DOHH2 (cell line): ENCODE results near the gene CAPG.
"Not testable (repeated sequence)": the region's sequence is repeated elsewhere in the genome, so short reads cannot be mapped to it uniquely, and the experiment has no call there.

Experiments used
- H3F3A ChIP-seq: fragments of 200-600 bp; sonication (generic), shearing (Covaris generic); 2 replicates; pipeline ENCODE4 v1.6.0; 2016; ENCODE audit warnings: antibody characterized with exemption, mild to moderate bottlenecking; ENCODE audit not compliant: control insufficient read depth, insufficient read depth
- H3K27ac ChIP-seq: fragments of 200-600 bp; sonication (generic); 2 replicates; pipeline ENCODE4 v1.5.1; 2014; ENCODE audit warnings: low read depth, mild to moderate bottlenecking, low read length, moderate library complexity
- H3K27me3 ChIP-seq: fragments of 200-600 bp; sonication (generic); 2 replicates; pipeline ENCODE4 v1.6.1; 2014; ENCODE audit warnings: mild to moderate bottlenecking, low read length, mixed read lengths; ENCODE audit not compliant: control insufficient read depth
- H3K36me3 ChIP-seq: fragments of 200-600 bp; sonication (generic); 2 replicates; pipeline ENCODE4 v1.6.1; 2014; ENCODE audit warnings: mild to moderate bottlenecking, low read length, moderate library complexity, mixed read lengths; ENCODE audit not compliant: control insufficient read depth
- H3K4me1 ChIP-seq: fragments of 200-600 bp; sonication (generic); 2 replicates; pipeline ENCODE4 v1.6.1; 2014; ENCODE audit warnings: mild to moderate bottlenecking, low read length, mixed read lengths; ENCODE audit not compliant: control insufficient read depth
- H3K4me2 ChIP-seq: fragments of 200-600 bp; sonication (generic); 2 replicates; pipeline ENCODE4 v1.6.0; 2014; ENCODE audit warnings: mild to moderate bottlenecking, low read length, moderate library complexity
- H3K4me3 ChIP-seq: fragments of 200-600 bp; sonication (generic); 2 replicates; pipeline ENCODE4 v1.5.1; 2014; ENCODE audit warnings: mild to moderate bottlenecking, low read length, mixed read lengths
- H3K79me2 ChIP-seq: fragments of 200-600 bp; sonication (generic); 2 replicates; pipeline ENCODE4 v1.6.1; 2014; ENCODE audit warnings: mild to moderate bottlenecking, low read length, mixed read lengths; ENCODE audit not compliant: control insufficient read depth
- H3K9me2 ChIP-seq: fragments of 200-600 bp; sonication (generic); replicated peaks from 2 replicates; pipeline ENCODE4 v1.6.1; 2014; ENCODE audit warnings: mild to moderate bottlenecking, low read length, mixed read lengths; ENCODE audit not compliant: control insufficient read depth
- H3K9me3 ChIP-seq: fragments of 200-600 bp; sonication (generic); 2 replicates; pipeline ENCODE4 v1.6.1; 2014; ENCODE audit warnings: antibody characterized with exemption, low read length, mixed read lengths; ENCODE audit not compliant: control insufficient read depth, insufficient read depth
- H4K20me1 ChIP-seq: fragments of 200-600 bp; sonication (generic); 2 replicates; pipeline ENCODE4 v1.6.0; 2014; ENCODE audit warnings: low read depth, mild to moderate bottlenecking, antibody characterized with exemption, low read length, moderate library complexity; ENCODE audit not compliant: control insufficient read depth, insufficient read depth
- CTCF ChIP-seq: fragments of 200-600 bp; sonication (generic); IDR thresholded peaks from one replicate; pipeline ENCODE4 v1.5.1; 2014; ENCODE audit warnings: antibody characterized with exemption, mild to moderate bottlenecking, low read depth, low read length; ENCODE audit not compliant: poor library complexity, severe bottlenecking
- EZH2phosphoT487 ChIP-seq: fragments of 200-600 bp; sonication (generic); IDR thresholded peaks from 2 replicates; pipeline ENCODE4 v1.6.1; 2017; ENCODE audit warnings: borderline replicate concordance, mild to moderate bottlenecking, antibody characterized with exemption, low read length, moderate library complexity, mixed read lengths

Gene CAPG

GRCh38 chr2:85439986-85440385, 29.8 kb upstream of the CAPG start:
- H3K79me2 ChIP-seq: no peaks in the 10 kb centered on the region
- H3K36me3 ChIP-seq: no peaks in the 10 kb centered on the region
- H3K27me3 ChIP-seq: no peaks in the 10 kb centered on the region; the same call in 1 of the 2 replicates
- TF ChIP-seq CTCF (no peak), EZH2phosphoT487 (no peak)
- no peaks in the 10 kb centered on the region for H3K9me3 ChIP-seq
- no peak overlapping the region for H3K27ac ChIP-seq
- no peaks in the 10 kb centered on the region for H3F3A ChIP-seq
- peaks cover 17% of the 10 kb centered on the region for H3K4me1 ChIP-seq
- no peaks in the 10 kb centered on the region for H3K9me2 ChIP-seq
- no peaks in the 10 kb centered on the region for H4K20me1 ChIP-seq
- no peak overlapping the region for H3K4me3 ChIP-seq
- no peak overlapping the region for H3K4me2 ChIP-seq

- not testable (repeated sequence) for H4K20me1 ChIP-seq, H3K9me2 ChIP-seq, H3K9me3 ChIP-seq, H3K27ac ChIP-seq, H3K27me3 ChIP-seq, H3K79me2 ChIP-seq, H3K4me3 ChIP-seq, H3K36me3 ChIP-seq, H3F3A ChIP-seq, H3K4me2 ChIP-seq
- peaks cover 17% of the 10 kb centered on the region for H3K4me1 ChIP-seq
These were observed 29.4 kb upstream of the CAPG start for GRCh38 chr2:85439569-85439968.

GRCh38 chr2:85439025-85439472, 28.9 kb upstream of the CAPG start:
- H3K27me3 ChIP-seq: no peaks in the 10 kb centered on the region; the same call in 1 of the 2 replicates
- H3K4me1 ChIP-seq: peaks cover 17% of the 10 kb centered on the region
- no peak overlapping the region for H3K4me3 ChIP-seq
- H3K27ac ChIP-seq: no peak overlapping the region
- H3K9me3 ChIP-seq: no peaks in the 10 kb centered on the region
- no peaks in the 10 kb centered on the region for H3K9me2 ChIP-seq
- H3K4me2 ChIP-seq: no peak overlapping the region
- no peaks in the 10 kb centered on the region for H3K79me2 ChIP-seq
- no peaks in the 10 kb centered on the region for H4K20me1 ChIP-seq
- H3F3A ChIP-seq: no peaks in the 10 kb centered on the region
- no peaks in the 10 kb centered on the region for H3K36me3 ChIP-seq
- no peak for TF ChIP-seq EZH2phosphoT487
- TF ChIP-seq CTCF: no peak

GRCh38 chr2:85438201-85439024, 28.2 kb upstream of the CAPG start:
- no peaks in the 10 kb centered on the region for H3K36me3 ChIP-seq
- H3F3A ChIP-seq: no peaks in the 10 kb centered on the region
- H3K4me1 ChIP-seq: peaks cover 17% of the 10 kb centered on the region
- no peaks in the 10 kb centered on the region for H3K79me2 ChIP-seq
- TF ChIP-seq CTCF (no peak), EZH2phosphoT487 (no peak)
- H3K4me2 ChIP-seq: peak overlapping the region; percentile 66
- H4K20me1 ChIP-seq: no peaks in the 10 kb centered on the region
- H3K27me3 ChIP-seq: no peaks in the 10 kb centered on the region; the same call in 1 of the 2 replicates
- H3K27ac ChIP-seq: no peak overlapping the region
- H3K9me3 ChIP-seq: no peaks in the 10 kb centered on the region
- peak overlapping the region; percentile 70 for H3K4me3 ChIP-seq
- no peaks in the 10 kb centered on the region for H3K9me2 ChIP-seq
